HT-29 (cell line): ENCODE measurements around the gene TCOF1. TPM values are rescaled to one million over a fixed set of nuclear protein-coding genes. Genes with fewer than 3 reads are reported as not detected.
"Not testable (repeated sequence)": the region's sequence is repeated elsewhere in the genome, so short reads cannot be mapped to it uniquely, and the experiment has no call there.

Source experiments
- DNase-seq: peaks from one replicate; pipeline ENCODE4 v3.0.0-alpha.2; 2015; ENCODE audit warnings: low spot score
- total RNA-seq: library from RNA; depleted of rRNA; stranded (reverse); fragments of >200 nt; shearing (Covaris generic); gene quantifications from 2 replicates; pipeline ENCODE4 v1.2.3, GENCODE V29; 2014

Gene TCOF1
- total RNA-seq, 1 experiment from 2014 or later = 85.7 TPM

DNA sequence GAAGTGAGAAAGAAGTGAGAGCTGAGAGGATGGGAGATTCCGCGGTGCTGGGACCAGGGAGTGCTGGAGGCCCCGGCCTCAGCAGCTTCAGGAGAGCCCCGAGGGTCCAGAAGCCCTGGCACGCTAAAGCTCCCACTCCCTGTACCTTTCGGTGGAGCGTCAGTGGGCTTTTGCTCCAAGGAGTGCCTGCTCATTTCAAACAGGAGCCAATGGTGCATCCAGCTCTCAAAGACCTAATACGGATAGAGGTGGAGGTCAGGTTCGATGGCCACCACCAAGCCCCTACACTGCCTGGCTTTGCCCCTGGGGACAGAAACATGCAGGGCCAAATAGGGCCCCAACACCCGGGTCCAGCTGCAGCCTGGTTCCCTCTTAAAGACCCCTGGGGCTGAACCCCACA, 47.0 kb downstream of the TCOF1 start:
- DNase-seq = no peak

- DNase-seq = no peak
These were observed 47.7 kb downstream of the TCOF1 start for GRCh38 chr5:150404941-150405816.

- DNase-seq = no peak
These were observed 48.7 kb downstream of the TCOF1 start for GRCh38 chr5:150406103-150406722.

DNA sequence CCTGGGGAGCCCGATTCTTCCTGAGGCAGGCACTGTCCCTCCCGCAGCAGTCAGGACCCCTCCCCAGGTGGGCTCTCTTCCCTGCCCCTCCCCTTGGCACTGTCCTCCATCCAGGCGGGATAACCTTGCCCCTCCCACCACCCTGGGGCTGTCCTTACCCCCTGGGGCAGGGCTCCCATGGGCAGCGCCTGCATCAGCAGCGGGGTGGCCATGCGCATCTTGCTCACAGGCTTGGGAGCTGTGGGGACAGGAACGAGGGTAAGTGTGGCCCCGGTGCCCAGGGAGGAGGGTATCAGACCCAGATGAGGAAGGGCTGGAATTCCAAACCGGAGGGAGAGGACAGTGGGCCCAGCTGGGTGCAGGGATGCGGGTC, 49.2 kb downstream of the TCOF1 start:
- DNase-seq = no peak

GRCh38 chr5:150407096-150407720, 49.7 kb downstream of the TCOF1 start:
- DNase-seq = no peak

DNA sequence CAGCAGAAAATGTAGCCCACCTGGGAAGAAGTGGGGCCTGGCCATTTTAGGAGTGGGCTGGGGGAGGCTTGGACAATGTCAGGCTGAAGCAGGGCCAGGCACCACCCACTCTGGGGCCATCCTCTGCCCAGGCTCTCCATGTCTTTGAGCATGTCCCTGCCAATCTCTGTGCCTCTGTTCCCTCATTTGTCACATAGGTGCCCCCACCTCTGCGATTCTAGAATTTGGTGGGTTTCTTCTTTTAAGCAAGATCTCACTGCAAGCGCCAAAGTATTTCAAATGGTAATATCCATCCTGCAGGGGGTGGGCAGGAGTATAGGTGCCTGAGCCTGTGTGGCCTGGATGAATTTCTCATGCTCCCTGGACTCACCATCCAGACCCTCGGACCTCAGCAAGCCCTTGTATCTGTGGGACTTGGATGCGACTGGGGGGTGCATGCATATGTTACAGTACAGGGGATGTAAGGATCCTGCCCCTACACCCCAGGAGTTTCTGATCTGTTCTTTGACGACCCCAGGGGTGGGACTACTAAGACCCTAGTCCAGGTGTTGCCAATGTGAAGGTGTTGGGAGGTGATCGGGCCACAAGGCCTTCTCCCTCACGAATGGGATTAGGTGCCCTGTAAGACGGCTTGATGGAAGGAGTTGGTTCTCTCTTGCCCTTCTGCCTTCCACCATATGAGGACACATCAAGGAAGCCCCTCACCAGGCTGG, 50.9 kb downstream of the TCOF1 start:
- no peak for DNase-seq

- DNase-seq = peak; percentile 84
These were observed 52.4 kb downstream of the TCOF1 start for GRCh38 chr5:150409638-150410523.

DNA sequence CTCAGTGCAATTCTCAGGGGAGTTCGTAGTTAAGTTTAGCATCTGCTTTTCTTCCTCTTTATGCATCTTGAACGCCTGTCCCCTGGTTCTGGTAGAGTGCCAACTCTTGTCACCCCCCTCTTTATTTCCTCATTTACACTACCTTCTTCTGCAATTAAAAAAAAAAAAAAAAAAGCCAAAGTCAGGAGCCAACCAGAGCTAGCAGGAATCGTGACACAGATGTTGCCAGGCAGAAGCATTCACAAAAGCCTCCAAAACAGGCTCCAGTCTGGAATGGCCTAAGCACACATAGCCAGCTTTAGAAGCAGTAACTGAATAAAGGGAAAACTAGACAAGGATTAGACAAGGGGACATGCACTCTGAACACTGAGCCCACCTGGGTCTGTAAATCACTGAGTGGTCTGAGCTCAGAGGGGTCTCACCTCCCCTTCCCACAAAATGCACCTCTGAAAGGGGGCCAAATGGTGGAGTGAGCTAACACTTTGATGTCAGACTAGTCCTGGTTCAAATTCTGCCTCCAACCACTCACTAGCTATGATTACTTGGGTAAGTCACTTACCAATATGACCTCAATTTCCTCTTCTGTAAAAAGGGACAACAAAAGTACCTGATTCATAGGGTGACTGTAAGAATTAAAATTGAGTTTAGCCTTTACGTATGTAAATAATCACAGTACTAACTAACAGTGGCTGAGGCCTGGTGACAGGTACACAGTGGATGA, 53.2 kb downstream of the TCOF1 start:
- DNase-seq = peak; percentile 62

DNA sequence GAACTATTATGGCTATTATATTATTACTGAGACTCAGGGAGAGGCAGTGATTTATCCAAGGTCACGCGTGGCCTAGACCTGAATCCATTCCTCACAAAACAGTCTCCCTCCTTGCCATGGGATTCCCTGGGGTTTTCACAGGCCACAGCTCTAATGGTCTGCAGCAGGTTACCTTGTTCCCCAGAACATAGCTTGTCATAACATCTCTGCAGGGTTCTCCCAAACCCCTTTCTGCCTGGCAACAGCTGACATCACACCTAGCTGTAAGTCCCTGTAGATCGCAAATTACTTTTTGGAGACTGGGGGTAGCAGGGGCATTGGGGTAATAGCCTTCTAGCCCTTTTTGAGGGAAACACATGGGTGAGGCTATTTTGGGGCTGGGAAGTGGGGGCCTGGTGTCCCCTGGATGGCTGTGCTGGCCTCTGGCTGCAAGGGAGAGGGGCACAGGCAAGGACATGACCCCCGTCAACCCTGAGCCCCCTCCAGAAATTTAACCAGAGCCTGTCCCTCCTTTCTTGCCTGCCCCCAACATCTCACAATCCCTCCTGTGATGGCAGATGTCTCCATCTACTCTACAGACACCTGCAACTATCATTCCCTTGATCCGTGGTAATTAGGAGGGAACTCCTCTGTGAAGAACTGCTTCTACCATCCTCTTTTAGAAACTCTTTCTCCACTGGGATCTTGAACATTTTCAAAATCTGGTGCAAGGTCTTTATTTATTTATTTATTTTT, 53.9 kb downstream of the TCOF1 start:
- no peak for DNase-seq

GRCh38 chr5:150412319-150413175, 55.0 kb downstream of the TCOF1 start, which contains the start of gene CD74:
Gene CD74, minus strand, starts transcription at chr5:150412910. Its CDS starts 161 bp downstream, at chr5:150412749.
- DNase-seq = peak; percentile 52

- no peak for DNase-seq
These were observed 55.8 kb downstream of the TCOF1 start for GRCh38 chr5:150413176-150413901.

GRCh38 chr5:150413902-150414790, 56.6 kb downstream of the TCOF1 start:
- not testable (repeated sequence) for DNase-seq

DNA sequence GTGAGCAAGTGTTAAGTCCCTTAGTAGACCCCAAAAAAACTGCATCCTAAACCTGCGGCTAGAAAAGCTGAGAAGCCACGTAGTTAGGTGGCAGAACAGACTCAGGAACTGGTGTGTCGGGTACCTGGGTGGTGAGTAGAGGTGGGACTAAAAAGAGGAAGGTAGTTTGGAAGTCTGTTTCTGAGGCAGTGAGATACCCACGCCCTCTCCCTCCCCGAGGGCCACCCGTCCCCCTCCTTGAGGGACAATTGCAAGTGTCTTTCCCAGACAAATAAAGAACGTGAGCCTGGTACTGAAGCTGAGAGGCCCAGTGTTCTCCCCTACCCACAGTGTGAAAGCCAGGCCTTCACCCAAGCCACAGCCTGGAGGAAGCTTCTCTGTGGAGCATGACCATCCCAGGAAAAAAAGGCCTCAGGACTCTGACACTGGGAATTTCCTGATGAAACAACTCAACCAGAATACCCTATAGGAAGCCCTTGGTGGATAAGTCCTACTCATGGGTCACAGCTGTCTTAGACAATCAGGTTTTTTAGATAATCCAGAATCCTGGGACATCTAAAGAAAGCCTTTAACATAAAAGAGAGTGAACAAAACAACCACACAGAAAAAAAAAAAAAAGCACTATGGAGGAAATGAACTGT, 62.3 kb downstream of the TCOF1 start:
- DNase-seq = no peak

DNA sequence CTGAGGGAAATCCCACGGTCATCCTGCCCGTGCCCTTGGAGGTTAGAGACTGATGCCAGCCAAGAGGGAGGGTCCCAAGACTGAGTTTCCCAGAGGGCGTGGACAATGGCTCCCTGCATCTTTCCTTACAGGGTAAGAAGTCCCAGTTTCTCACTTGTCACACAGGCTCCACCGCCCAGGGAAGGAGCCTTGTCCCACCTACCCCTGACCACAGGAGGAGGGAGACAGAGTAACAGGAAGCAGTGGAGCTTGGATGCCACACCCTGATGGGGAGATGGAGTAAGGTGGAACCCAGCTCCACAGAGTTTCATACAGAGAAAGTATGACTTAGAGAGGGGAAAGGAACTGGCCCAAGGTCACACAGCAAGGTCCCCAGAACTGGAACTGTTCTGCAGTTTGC, 64.6 kb downstream of the TCOF1 start:
- DNase-seq = no peak

DNA sequence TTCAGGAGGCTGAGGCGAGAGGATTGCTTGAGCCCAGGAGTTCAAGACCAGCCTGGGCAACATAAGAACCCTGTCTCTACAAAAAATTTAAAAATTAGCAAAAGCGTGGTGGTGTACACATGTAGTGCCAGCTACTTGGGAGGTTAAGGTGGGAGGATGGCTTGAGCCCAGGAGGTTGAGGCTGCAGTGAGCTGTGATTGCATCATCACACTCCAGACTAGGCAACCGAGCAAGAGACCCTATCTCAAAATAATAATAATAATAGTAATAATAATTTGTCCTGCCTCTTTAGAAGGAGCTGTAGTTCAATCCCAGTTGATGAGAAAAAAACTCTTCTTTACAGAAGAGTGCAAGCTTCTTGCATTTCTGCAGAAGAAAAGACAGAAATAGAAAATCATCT, 65.3 kb downstream of the TCOF1 start:
- DNase-seq = no peak

GRCh38 chr5:150426165-150426564, 68.7 kb downstream of the TCOF1 start:
- DNase-seq = not testable (repeated sequence)
